Mesothelial cell of epicardium (in vitro differentiated cells): Measurements from ENCODE around the gene GRM4. TPM values are rescaled to one million over a fixed set of nuclear protein-coding genes. Genes with fewer than 3 reads are reported as not detected.

Source experiments
- DNase-seq, 2 experiments: peaks; one replicate each; pipeline ENCODE4 v3.0.0; 2021; ENCODE audit warnings: low spot score in 2 of 2; ENCODE audit not compliant: unreplicated experiment in 2 of 2
- H3K27ac Mint-ChIP-seq: 2 replicates; pipeline ENCODE4 v1.8.0; 2021; ENCODE audit warnings: mixed read lengths
- H3K27me3 Mint-ChIP-seq: 2 replicates; pipeline ENCODE4 v1.8.0; 2021; ENCODE audit warnings: low read depth, mixed read lengths
- H3K36me3 Mint-ChIP-seq: 2 replicates; pipeline ENCODE4 v1.8.0; 2021; ENCODE audit warnings: mixed read lengths
- H3K4me1 Mint-ChIP-seq: 2 replicates; pipeline ENCODE4 v1.8.0; 2021; ENCODE audit warnings: mixed read lengths
- H3K4me3 Mint-ChIP-seq: 2 replicates; pipeline ENCODE4 v1.8.0; 2021; ENCODE audit warnings: mild to moderate bottlenecking, moderate library complexity, mixed read lengths
- H3K9me3 Mint-ChIP-seq: 2 replicates; pipeline ENCODE4 v1.8.0; 2021; ENCODE audit warnings: mixed read lengths
- CTCF ChIP-seq: fragments of 200-600 bp; sonication (generic); IDR thresholded peaks from one replicate; pipeline ENCODE4 v1.5.0; 2021; ENCODE audit warnings: antibody characterized with exemption; ENCODE audit not compliant: unreplicated experiment
- total RNA-seq: library from RNA; stranded (reverse); gene quantifications from 3 replicates; pipeline ENCODE4 v1.2.1, GENCODE V29; 2021

The GRM4 gene
- total RNA-seq, 1 donor from 2014 or later = 0.22 TPM

- no peak for DNase-seq
- Mint-ChIP-seq H3K9me3 (peaks cover 14% of the 10 kb centered on the region), H3K4me3 (no peak overlapping the region), H3K36me3 (no peaks in the 10 kb centered on the region), H3K4me1 (no peaks in the 10 kb centered on the region), H3K27ac (no peak overlapping the region), H3K27me3 (peaks cover 26% of the 10 kb centered on the region)
- no peak for TF ChIP-seq CTCF
Measured at GRCh38 chr6:33998660-33999059, 147.2 kb downstream of the GRM4 start.

- Mint-ChIP-seq H3K27ac (no peak overlapping the region), H3K4me3 (no peak overlapping the region), H3K27me3 (peaks cover 30% of the 10 kb centered on the region), H3K4me1 (no peaks in the 10 kb centered on the region), H3K36me3 (no peaks in the 10 kb centered on the region), H3K9me3 (peaks cover 14% of the 10 kb centered on the region)
- TF ChIP-seq CTCF = no peak
- DNase-seq = no peak
Measured at GRCh38 chr6:33997265-33997664, 148.6 kb downstream of the GRM4 start.

GRCh38 chr6:33996120-33996475, 149.8 kb downstream of the GRM4 start:
- H3K36me3 Mint-ChIP-seq = no peaks in the 10 kb centered on the region
- DNase-seq = no peak
- no peak overlapping the region for H3K27ac Mint-ChIP-seq
- peaks cover 14% of the 10 kb centered on the region for H3K9me3 Mint-ChIP-seq
- H3K27me3 Mint-ChIP-seq = peaks cover 33% of the 10 kb centered on the region
- no peaks in the 10 kb centered on the region for H3K4me1 Mint-ChIP-seq
- H3K4me3 Mint-ChIP-seq = no peak overlapping the region
- no peak for TF ChIP-seq CTCF

- Mint-ChIP-seq H3K36me3 (no peaks in the 10 kb centered on the region), H3K9me3 (peaks cover 14% of the 10 kb centered on the region), H3K4me3 (no peak overlapping the region), H3K27ac (no peak overlapping the region), H3K4me1 (no peaks in the 10 kb centered on the region), H3K27me3 (peaks cover 34% of the 10 kb centered on the region)
- TF ChIP-seq CTCF = no peak
- no peak for DNase-seq
Measured at GRCh38 chr6:33995309-33996119, 150.4 kb downstream of the GRM4 start.

- H3K27me3 Mint-ChIP-seq = peaks cover 29% of the 10 kb centered on the region
- no peak overlapping the region for H3K4me3 Mint-ChIP-seq
- no peaks in the 10 kb centered on the region for H3K36me3 Mint-ChIP-seq
- peaks cover 14% of the 10 kb centered on the region for H3K9me3 Mint-ChIP-seq
- no peak overlapping the region for H3K27ac Mint-ChIP-seq
- no peak for DNase-seq
- no peak for TF ChIP-seq CTCF
- no peaks in the 10 kb centered on the region for H3K4me1 Mint-ChIP-seq
Measured at GRCh38 chr6:33994472-33995308, 151.2 kb downstream of the GRM4 start.
